Ovary (tissue), 3 donors: ENCODE results near the gene TNFSF9.

Experiments used
- POLR2A ChIP-seq: fragments of 450-650 bp; IDR thresholded peaks from one replicate; pipeline ENCODE4 v1.6.1; 2017; ENCODE audit warnings: antibody characterized with exemption, mild to moderate bottlenecking, moderate library complexity
- TF ChIP-seq, protein P1 (sequence below), 3 donors: fragments of 450-650 bp in 2 of 3; fragments of 200-600 bp in 1 of 3; IDR thresholded peaks; one replicate each; pipeline versions ENCODE4 v1.5.1 to v1.8.0; 2016 to 2022; ENCODE audit warnings: antibody characterized with exemption in 3 of 3, mild to moderate bottlenecking in 1 of 3
- donor health status: DM: no; HTN: no; CAD: no.

DNA sequence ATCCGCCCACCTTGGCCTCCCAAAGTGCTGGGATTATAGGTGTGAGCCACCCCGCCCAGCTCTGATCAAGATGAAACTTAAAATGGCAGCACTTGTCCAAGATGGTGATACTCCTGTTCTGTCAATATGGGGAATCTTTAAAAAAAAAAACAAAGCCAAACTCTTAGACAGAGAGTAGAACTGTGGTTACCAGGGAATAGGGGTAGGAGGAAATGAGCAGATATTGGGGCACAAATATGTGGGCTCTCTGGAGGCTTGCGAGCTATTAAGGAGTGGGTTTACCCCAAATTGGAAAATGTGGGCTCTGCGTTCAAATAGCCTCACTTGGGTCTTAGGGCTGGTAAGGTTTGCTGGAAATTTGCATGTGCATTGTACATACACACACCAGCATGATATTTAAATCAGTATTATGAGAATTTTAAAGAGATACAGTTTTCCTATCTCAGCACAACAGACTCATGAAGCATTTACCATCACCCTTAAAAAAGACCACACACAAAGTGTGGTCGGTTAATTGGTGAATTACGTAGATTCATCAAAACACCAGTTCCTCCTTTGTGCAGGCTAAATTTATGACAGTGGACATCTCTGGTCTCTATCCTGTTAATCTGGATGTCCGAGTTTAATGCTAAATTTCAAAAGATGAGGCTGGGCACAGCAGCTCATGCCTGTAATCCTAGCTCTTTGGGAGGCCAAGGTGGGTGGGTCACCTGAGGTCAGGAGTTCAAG lies 48.8 kb downstream of the TNFSF9 start:
- TF ChIP-seq, protein P1, sequence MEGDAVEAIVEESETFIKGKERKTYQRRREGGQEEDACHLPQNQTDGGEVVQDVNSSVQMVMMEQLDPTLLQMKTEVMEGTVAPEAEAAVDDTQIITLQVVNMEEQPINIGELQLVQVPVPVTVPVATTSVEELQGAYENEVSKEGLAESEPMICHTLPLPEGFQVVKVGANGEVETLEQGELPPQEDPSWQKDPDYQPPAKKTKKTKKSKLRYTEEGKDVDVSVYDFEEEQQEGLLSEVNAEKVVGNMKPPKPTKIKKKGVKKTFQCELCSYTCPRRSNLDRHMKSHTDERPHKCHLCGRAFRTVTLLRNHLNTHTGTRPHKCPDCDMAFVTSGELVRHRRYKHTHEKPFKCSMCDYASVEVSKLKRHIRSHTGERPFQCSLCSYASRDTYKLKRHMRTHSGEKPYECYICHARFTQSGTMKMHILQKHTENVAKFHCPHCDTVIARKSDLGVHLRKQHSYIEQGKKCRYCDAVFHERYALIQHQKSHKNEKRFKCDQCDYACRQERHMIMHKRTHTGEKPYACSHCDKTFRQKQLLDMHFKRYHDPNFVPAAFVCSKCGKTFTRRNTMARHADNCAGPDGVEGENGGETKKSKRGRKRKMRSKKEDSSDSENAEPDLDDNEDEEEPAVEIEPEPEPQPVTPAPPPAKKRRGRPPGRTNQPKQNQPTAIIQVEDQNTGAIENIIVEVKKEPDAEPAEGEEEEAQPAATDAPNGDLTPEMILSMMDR (IDR thresholded peaks at IDR 0.05) = no peak
- no peak for TF ChIP-seq POLR2A
